SH-SY5Y (cell line): ENCODE data around the gene PTBP1.

Experiments used
- GATA2 ChIP-seq: IDR thresholded peaks from 2 replicates; pipeline ENCODE4 v1.6.1; 2011; ENCODE audit warnings: mild to moderate bottlenecking, low read depth, low read length
- GATA3 ChIP-seq: IDR thresholded peaks from 2 replicates; pipeline ENCODE4 v1.6.1; 2011; ENCODE audit warnings: low read depth, mild to moderate bottlenecking, low read length, moderate library complexity

Gene PTBP1

DNA sequence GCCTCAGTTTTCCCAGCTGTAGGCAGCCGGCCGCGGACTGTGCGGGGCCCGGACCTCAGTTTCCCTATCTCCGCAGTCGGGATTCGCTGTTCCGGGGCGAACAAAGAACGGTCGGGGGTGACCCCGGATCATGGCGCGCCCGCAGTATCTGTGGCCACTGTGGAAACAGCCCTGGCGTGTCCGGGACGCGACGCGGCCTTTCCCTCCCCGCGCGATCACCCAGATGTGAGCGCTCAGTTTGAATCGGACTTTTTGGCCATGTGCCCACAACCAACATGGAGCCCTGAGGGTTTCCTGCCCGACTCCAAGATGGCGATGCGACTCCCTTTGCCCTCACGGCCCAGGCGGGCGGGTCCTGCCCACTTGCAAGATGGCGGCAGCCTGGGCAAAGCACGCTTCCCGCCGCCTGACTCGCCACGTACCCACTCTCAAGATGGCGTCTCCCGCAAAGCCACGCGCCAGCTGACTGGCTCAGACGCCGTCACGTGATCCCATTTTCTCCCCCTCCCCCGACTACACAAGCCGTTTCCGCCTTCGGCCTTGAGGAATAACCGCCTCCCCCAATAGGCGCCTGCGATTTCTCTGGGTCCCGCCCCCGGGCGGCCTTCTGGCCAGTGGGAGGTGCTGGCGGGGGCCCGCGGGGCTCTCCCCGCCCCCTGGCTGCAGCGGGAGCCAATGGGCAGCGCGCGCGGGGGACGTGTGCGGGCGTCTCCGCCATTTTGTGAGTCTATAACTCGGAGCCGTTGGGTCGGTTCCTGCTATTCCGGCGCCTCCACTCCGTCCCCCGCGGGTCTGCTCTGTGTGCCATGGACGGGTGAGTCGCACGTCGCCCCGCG lies at the start of gene PTBP1:
Gene PTBP1, plus strand, starts transcription at position 761 of the 836 bp plus-strand sequence. Its CDS starts 46 bp downstream, at position 807.
- TF ChIP-seq GATA2 (no peak), GATA3 (no peak)

DNA sequence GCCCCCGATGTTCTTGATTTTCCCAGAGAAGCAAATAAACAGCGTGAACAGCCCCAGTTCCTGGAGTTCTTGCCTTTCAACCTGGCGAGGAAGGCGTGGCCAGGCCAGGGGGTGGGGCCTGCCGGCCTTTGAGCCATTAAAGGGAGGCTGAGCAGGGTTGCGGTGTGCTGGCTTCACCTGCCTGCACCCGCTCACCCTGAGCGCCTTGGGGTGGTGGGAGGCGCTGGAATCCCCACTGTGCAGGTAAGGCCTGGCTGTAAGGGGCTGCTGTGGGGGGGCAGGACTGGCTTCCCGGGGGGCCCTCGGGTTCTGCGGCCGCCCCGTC lies 49.0 kb upstream of the PTBP1 start:
- TF ChIP-seq GATA3 (no peak), GATA2 (no peak)

DNA sequence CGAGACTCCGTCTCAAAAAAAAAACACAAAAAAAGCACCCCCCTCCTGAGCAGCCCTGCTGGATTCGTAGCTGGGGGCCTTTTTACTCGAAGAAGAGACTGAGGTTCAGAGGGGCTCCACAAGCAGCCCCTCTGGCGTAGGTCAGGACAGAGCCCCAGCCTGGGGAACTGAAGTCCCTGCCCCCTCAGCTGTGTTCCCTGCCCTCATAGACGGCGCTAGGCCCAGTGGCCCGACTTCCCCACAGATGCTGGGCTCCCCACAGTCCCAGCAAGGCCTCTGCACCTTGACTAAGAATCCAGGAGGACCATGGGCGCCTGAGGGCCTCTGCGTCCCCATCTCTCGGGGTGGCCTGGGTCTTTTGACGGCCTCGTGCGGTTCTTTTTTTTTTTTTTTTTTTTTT lies 47.4 kb upstream of the PTBP1 start:
- no peak for TF ChIP-seq GATA3
- no peak for TF ChIP-seq GATA2

DNA sequence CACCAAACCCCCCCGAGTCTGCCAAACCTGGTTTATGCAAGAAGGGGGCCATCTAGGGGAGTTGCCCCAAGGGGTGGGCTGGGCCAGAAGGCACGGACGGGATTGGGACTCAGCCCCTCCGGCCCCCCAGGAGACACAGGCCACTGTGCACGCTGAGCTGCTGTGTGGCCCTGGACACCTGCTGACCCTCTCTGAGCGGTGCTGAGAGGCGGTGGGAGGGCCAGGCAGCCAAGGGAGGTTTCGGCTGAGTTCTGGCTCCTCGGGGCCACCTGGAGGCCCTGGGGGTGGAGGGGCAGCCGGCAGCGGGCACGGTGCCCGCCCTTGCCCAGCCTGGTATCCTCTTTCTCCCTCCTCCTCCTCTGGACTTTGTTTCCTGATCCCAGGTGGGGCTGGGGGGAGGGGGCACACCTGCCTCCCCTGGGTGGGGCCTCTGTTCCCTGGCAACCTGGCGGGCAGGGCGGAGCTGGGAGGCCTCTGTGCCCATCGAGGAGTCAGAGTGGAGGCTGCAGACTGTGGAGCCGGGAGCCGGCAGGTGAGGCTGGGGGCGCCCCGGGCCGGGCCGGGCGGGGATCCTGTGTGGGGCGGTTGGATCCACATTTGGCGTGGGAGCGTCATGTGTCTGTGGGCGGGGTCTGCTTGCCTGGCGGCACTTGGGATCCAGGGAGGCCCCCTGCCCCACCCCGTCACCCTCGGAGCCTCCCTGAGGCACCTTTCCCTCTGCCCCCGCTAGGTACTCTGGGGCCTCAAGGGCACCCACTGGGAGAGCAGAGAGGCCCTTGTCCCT lies 46.4 kb upstream of the PTBP1 start, which contains the start of gene MISP:
Gene MISP, plus strand, starts transcription at position 473 of the 784 bp plus-strand sequence. CDS start 5,835 bp downstream, outside the sequence.
- no peak for TF ChIP-seq GATA2
- TF ChIP-seq GATA3 = no peak

DNA sequence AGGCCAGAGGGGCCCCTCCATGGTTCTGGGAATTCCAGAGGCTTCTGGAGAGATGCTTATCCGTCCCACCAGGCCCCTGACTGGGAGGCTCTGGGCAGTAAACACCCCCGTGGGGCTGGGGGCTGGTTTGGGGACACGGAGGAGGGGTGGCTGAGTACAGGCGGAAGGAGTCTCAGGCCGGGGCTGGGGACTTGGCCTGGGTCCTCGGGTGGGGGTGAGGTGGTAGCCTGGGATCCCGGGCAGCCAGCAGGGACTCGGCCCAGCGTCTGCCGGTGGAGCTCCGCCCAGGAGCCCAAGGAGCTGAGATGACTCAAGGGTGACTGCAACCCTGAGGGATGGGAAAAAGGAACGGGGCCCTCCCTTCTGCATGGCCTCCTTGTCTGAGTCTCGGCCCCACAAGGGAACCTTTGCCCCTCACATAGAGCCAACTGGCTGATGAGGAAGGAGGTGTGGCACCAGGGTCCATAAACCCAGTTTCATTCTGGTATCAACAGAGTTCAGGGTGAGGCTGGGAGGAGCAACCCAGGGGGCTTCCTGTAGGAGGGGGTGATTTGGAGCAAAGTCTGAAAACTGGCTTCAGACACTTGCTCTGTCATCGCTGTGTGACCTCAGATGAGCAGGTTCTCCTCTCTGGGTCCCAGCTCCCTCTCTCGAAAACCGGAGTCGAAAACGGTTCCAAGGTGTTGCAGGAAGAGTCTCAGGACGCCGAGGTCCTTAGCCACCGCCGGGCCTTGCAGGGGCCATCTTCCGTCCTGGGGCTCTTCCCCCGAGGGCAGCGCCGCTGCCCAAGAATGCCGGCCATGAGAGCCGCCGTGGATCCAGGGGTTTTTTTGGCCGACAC lies 45.5 kb upstream of the PTBP1 start:
- TF ChIP-seq GATA3 (no peak), GATA2 (no peak)

DNA sequence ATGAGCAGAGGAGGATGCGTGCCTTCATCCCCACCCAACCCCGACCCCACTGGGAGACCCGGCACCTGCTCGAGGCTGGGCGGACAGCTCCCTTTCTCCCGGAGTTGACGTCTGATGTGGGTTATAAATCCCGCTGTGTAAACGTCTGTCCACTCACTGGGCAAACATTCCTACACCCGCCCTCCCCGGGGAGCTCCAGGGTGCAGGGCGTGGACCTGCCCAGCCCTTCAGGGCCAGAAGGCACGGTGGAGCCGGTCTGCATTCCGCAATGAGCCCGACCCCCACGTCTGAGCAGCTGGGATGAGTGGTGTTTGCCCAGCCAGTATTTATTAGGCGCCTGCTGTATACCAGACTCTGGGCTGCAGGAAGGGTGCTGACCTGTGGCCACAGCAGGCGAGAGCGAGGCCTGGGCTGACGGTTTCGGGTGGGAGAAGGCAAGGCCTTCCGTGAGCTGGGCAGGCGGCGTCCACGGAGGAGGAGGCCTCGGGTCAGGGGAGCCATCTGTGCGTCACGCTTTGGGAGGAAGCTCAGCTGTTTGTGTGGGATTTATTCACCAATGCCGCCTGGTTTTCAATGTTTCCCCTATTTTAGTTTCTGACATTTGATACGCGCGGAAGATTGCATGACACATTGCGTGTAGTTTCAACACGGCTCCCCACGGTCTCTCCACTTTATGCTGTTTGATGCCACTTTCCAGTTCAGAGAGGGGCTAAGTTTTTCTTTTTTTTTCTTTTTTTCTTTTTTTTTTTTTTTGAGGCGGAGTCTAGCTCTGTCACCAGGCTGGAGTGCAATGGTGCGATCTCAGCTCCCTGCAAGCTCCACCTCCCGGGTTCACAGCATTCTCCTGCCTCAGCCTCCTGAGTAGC lies 44.4 kb upstream of the PTBP1 start:
- TF ChIP-seq GATA3 (no peak), GATA2 (no peak)

DNA sequence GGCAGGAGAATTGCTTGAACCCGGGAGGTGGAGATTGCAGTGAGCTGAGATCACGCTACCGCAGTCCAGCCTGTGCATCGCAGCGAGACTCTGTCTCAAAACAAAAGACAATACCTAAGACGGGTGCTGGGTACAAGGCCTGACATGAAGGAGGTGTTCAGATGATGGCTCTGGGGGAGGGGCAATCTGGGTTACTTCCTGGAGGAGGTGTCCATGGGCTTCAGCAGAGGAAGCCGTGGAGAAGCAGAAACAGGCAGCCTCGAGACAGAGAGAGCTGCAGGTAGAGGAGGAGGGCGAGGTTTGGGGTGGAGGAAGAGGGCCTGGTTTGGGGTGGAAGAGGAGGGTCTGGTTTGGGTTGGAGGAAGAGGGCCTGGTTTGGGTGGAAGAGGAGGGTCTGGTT lies 42.7 kb upstream of the PTBP1 start:
- TF ChIP-seq GATA2 (no peak), GATA3 (no peak)

DNA sequence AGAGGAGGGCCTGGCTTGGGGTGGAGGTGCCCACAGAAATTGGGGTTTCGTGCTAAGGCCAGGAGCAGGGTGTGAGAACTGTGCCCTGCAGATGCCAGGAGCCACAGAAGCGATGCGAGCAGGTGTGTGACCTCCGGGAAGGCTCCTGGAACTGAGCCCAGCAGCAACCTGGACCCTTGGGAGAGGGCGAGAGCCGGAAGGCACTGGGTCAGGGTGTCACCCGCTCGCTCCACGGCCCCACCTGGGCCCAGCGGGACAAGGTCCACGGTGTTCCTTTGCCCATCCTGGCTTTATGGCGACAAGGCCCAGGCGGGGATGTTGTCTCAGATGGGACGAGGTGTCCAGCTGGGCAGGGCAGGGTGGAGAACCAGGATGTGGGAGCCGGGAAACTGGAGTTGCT lies 42.2 kb upstream of the PTBP1 start:
- TF ChIP-seq GATA2 = no peak
- no peak for TF ChIP-seq GATA3

DNA sequence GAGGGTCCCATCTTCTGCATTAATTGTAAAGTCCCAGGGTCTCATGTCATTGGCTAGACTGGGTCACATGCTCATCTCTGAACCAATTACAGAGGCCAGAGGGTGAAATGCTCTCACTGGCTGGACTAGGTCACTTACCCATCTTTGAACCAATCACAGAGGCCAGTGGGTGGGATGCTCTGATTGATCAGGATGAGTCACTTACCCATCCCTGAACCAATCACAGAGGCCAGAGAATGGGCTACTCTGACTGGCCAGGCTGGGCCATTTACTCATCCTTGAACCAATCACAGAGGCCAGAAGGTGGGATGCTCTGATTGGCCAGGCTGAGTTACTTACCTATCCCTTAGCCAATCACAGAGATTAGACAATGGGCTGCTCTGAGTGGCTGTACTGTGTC lies 41.0 kb upstream of the PTBP1 start:
- no peak for TF ChIP-seq GATA2
- TF ChIP-seq GATA3 = no peak

DNA sequence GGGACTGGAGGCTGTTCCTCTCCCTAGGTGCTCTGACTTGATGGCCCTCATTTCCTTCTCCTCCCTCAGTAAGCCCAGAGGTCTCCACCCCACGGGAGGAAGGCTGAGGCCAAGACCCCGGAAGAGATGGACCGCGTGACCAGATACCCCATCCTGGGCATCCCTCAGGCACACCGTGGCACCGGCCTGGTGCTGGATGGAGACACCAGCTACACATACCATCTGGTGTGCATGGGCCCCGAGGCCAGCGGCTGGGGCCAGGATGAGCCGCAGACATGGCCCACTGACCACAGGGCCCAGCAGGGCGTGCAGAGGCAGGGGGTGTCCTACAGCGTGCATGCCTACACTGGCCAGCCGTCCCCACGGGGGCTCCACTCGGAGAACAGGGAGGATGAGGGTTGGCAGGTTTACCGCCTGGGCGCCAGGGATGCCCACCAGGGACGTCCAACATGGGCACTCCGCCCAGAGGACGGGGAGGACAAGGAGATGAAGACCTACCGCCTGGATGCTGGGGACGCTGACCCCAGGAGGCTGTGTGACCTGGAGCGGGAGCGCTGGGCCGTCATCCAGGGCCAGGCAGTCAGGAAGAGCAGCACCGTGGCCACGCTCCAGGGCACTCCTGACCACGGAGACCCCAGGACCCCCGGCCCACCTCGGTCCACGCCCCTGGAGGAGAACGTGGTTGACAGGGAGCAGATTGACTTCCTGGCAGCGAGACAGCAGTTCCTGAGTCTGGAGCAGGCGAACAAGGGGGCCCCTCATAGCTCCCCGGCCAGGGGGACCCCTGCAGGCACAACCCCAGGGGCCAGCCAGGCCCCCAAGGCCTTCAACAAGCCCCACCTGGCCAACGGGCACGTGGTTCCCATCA lies 40.2 kb upstream of the PTBP1 start:
- no peak for TF ChIP-seq GATA3
- no peak for TF ChIP-seq GATA2

DNA sequence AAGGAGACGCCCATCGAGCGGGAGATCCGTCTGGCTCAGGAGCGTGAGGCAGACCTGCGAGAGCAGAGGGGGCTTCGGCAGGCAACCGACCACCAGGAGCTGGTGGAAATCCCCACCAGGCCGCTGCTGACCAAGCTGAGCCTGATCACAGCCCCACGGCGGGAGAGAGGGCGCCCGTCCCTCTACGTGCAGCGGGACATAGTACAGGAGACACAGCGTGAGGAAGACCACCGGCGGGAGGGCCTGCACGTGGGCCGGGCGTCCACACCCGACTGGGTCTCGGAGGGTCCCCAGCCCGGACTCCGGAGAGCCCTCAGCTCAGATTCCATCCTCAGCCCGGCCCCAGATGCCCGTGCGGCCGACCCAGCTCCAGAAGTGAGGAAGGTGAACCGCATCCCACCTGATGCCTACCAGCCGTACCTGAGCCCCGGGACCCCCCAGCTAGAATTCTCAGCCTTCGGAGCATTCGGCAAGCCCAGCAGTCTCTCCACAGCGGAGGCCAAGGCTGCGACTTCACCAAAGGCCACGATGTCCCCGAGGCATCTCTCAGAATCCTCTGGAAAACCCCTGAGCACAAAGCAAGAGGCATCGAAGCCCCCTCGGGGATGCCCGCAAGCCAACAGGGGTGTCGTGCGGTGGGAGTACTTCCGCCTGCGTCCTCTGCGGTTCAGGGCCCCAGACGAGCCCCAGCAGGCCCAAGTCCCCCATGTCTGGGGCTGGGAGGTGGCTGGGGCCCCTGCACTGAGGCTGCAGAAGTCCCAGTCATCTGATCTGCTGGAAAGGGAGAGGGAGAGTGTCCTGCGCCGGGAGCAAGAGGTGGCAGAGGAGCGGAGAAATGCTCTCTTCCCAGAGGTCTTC lies 39.2 kb upstream of the PTBP1 start:
- TF ChIP-seq GATA3 = no peak
- no peak for TF ChIP-seq GATA2

DNA sequence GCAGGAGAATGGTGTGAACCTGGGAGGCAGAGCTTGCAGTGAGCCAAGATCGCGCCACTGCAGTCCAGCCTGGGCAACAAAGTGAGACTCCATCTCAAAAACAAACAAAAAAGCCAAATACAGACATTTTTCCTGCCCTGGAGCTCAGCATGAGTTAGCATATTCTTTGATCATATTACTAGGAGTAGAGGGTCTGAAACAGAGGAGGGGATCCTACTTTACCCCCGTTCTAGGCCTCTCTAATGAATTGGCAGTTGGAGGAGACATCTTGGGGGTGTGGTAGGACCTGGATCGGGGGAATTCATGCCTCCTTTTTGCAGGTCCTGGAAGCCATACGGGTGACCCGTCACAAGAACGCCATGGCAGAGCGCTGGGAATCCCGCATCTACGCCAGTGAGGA lies 34.1 kb upstream of the PTBP1 start:
- no peak for TF ChIP-seq GATA2

DNA sequence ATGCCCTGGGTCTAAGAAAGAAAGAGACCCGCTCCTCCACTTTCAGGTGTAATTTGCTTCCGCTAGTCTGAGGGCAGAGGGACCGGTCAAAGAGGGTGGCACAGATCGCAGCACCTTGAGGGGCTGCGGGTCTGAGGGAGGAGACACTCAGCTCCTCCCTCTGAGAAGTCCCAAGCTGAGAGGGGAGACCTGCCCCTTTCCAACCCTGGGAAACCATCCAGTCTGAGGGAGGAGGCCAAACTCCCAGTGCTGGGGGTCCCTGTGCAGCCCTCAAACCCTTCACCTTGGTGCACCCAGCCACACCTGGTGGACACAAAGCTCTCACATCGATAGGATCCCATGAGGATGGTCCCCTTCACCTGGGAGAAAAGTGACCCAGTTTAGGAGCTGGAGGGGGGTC lies 33.4 kb upstream of the PTBP1 start:
- TF ChIP-seq GATA2 = no peak
- no peak for TF ChIP-seq GATA3

DNA sequence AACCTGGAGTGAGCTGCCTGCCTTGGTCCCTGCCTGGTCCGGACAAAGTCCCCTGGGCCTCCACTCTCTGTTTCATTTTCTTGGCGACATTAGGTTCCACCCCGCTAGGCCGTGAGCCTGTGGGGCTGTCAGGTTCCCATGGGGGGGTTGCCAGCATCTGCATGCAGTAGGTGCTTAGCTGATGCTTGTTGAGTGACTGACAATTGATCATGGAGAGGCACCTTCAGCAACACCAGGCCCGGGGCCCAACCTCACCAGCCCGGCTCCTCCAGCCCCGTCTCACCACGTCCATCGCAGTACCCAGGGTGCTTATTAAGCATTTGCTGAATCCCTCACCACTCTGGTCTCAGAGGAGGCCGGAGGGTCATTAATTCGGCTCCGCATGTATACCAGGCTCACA lies 33.0 kb upstream of the PTBP1 start:
- TF ChIP-seq GATA3 (no peak), GATA2 (no peak)
